MM.1S (cell line): ENCODE results near the gene SZT2.

ENCODE experiments used
- CTCF ChIP-seq: fragments of 300-600 bp; sonication (generic); IDR thresholded peaks from 2 replicates; pipeline ENCODE4 v1.5.1; 2016; ENCODE audit warnings: antibody characterized with exemption, low read length, mixed read lengths
- EZH2 ChIP-seq: fragments of 300-600 bp; sonication (generic); optimal IDR thresholded peaks from 2 replicates; pipeline ENCODE3; 2017; ENCODE audit warnings: low read depth, mild to moderate bottlenecking, antibody characterized with exemption, low read length, mixed read lengths
- EZH2phosphoT487 ChIP-seq: fragments of 300-600 bp; sonication (generic); IDR thresholded peaks from 2 replicates; pipeline ENCODE4 v1.6.1; 2018; ENCODE audit warnings: antibody characterized with exemption, low read length

- TF ChIP-seq CTCF (no peak), EZH2 (no peak), EZH2phosphoT487 (no peak)
These were observed 25.7 kb upstream of the SZT2 start for GRCh38 chr1:43363935-43364525.
